ENCODE results near the gene GMFB. TPM values are rescaled to one million over a fixed set of nuclear protein-coding genes. Genes with fewer than 3 reads are reported as not detected.
A peak's percentile ranks its signal among the peaks of the same experiment; 100 is the strongest.

The GMFB gene
- total and polyA plus RNA-seq, 2 donors (not counting 3 experiments of a cell fraction or from before 2014, with no cell fraction given) = 10.1 to 52.0 TPM

DNA sequence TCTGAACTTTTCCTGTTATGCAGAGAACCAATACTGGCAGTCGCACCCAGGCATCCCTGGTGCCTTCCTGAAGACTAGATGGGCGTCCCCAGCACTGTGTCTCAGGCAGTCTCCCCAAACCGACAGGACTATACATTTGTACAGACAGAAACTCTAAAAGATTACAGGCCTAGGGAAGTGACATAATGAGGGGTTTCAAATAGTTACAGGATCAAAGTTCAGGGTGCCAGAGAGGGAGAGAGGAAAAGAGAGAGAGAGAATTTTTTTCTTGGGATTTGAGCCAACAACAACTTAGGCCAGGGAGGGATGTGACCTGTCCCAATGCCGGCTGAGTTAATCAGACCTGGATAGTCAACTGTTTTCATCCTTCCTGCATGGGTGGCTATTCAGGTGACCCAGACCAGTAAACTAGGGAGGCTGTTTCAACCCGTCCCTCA lies 9.3 kb upstream of the GMFB start:
- ChIA-PET POLR2A (no interaction called here), CTCF (no interaction called here)
- intact Hi-C loops (cut with micrococcal nuclease) (no loop called here), dilution Hi-C loops (cut with MboI; ENCODE audit: extremely low pct_ligation_motif_present, low sequenced_read_pairs) (no loop called here)
- Histone ChIP-seq H2AFZ (ENCODE audit: low read depth, low read length) (no peak overlapping the region), H3K79me2 (ENCODE audit: control insufficient read depth, insufficient read depth, low read length) (no peaks in the 10 kb centered on the region), H3K4me1 (ENCODE audit: control insufficient read depth, extremely low read depth, insufficient read depth, low read length) (peaks cover 3% of the 10 kb centered on the region), H4K20me1 (replicated peaks; ENCODE audit: control insufficient read depth, extremely low read depth, insufficient read depth, low read length) (no peaks in the 10 kb centered on the region), H3K27me3 (ENCODE audit: control insufficient read depth in 2 of 2, insufficient read depth in 2 of 2, low read length in 2 of 2) (peaks cover 0 to 8% of the 10 kb centered on the region in 2 experiments), H3K4me3 (replicated peaks in 1 of 3; ENCODE audit: insufficient read depth in 1 of 3, low read depth in 1 of 3, low read length in 3 of 3) (no peak overlapping the region), H3K36me3 (ENCODE audit: control insufficient read depth in 2 of 2, extremely low read depth in 1 of 2, insufficient read depth in 2 of 2, low read length in 2 of 2) (no peaks in the 10 kb centered on the region), H3K27ac (ENCODE audit: insufficient read depth, low read depth, low read length) (no peak overlapping the region), H3K9me3 (replicated peaks; ENCODE audit: control insufficient read depth, insufficient read depth, low read length) (no peaks in the 10 kb centered on the region), H3K9me1 (replicated peaks; ENCODE audit: control insufficient read depth, extremely low read depth, insufficient read depth, low read length) (no peaks in the 10 kb centered on the region), H3K9ac (replicated peaks; ENCODE audit: extremely low read depth, insufficient read depth, low read length) (no peak overlapping the region), H3K4me2 (ENCODE audit: insufficient read depth, low read length) (no peak overlapping the region)
- no TSS peak for BruUV-seq (replicated peaks)
- DNase-seq (ENCODE audit: low read depth, low spot score) (peak; percentile 10), FAIRE-seq (no peak)
- no peak for TF ChIP-seq MAX (IDR thresholded peaks at IDR 0.05; ENCODE audit: insufficient read depth, insufficient read length)
- TF ChIP-seq GATA2 (IDR thresholded peaks at IDR 0.05; ENCODE audit: insufficient read depth, insufficient read length, low read depth, low read length) = no peak
- no peak for TF ChIP-seq MYC (IDR thresholded peaks at IDR 0.05; ENCODE audit: low read depth, low read length)
- TF ChIP-seq FOS (IDR thresholded peaks at IDR 0.05; ENCODE audit: borderline replicate concordance, insufficient read depth, low read length) = no peak
- no peak for TF ChIP-seq POLR2A (IDR thresholded peaks at IDR 0.05; ENCODE audit: low read depth, low read length)
- TF ChIP-seq, protein P1, sequence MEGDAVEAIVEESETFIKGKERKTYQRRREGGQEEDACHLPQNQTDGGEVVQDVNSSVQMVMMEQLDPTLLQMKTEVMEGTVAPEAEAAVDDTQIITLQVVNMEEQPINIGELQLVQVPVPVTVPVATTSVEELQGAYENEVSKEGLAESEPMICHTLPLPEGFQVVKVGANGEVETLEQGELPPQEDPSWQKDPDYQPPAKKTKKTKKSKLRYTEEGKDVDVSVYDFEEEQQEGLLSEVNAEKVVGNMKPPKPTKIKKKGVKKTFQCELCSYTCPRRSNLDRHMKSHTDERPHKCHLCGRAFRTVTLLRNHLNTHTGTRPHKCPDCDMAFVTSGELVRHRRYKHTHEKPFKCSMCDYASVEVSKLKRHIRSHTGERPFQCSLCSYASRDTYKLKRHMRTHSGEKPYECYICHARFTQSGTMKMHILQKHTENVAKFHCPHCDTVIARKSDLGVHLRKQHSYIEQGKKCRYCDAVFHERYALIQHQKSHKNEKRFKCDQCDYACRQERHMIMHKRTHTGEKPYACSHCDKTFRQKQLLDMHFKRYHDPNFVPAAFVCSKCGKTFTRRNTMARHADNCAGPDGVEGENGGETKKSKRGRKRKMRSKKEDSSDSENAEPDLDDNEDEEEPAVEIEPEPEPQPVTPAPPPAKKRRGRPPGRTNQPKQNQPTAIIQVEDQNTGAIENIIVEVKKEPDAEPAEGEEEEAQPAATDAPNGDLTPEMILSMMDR (IDR thresholded peaks at IDR 0.05; ENCODE audit: extremely low read depth in 1 of 2, insufficient read depth in 1 of 2, low read depth in 1 of 2, low read length in 2 of 2) = no peak
- TF ChIP-seq POLR2AphosphoS5 (IDR thresholded peaks at IDR 0.05; ENCODE audit: insufficient read depth, low read depth, low read length) = no peak
- no peak for TF ChIP-seq JUN (IDR thresholded peaks at IDR 0.05; ENCODE audit: borderline replicate concordance, insufficient read depth, insufficient read length, low read depth)
- TF ChIP-seq EZH2 (IDR thresholded peaks at IDR 0.05; ENCODE audit: borderline replicate concordance, low read depth, low read length, severe bottlenecking) = no peak
